Hindlimb muscle (tissue), 1 donor: ENCODE results near the gene GP9. TPM values are rescaled to one million over a fixed set of nuclear protein-coding genes. Genes with fewer than 3 reads are reported as not detected.

Experiments used
- DNase-seq: peaks from one replicate; pipeline ENCODE4 v3.0.0-alpha.2; 2013
- polyA plus RNA-seq: library from polyadenylated mRNA; unstranded; fragments of 120-200 nt; gene quantifications from one replicate; pipeline ENCODE4 v1.2.1, GENCODE V29; 2013; ENCODE audit not compliant: insufficient read length

GP9 gene
- polyA plus RNA-seq, result 0.30 TPM

DNA sequence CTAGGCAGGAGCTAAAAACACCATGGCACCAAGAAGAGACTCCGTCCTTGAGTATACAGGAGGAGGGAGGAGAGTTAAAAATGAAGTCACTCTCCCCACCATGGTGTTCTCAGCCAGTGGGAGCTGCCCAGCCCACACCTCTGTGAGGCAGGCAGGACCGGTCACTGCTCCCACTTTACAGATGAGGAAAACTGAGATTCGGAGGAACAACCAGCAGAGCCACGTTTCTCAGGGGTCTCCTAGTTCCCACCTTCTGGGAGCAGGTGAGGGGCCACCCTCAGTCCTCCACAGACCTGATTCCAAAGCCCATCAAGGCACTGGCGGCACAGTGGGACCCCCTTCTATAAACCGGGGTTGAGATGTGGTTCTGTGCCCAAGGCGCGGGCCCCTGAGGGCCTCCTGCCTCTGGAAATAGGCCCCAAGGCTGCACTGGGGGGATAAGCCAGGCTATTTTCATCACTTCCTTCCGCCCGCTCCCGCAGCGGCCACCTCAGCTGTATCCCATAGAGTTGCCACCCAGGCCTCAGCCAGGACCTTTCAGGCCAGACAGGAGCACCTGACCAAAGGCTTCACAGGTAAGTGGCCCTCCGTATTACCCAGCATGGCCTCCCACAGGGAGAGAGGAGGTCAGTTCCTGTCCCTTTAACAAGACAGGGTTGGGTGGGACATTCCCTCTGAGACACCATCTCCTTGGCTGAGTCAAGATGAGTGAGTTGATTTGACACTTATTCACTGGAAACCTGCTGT is at the start of gene GP9:
TSS of gene GP9 (plus strand) at position 504 of the 747 bp plus-strand sequence. CDS start 961 bp downstream, outside the sequence.
- DNase-seq, result no peak

DNA sequence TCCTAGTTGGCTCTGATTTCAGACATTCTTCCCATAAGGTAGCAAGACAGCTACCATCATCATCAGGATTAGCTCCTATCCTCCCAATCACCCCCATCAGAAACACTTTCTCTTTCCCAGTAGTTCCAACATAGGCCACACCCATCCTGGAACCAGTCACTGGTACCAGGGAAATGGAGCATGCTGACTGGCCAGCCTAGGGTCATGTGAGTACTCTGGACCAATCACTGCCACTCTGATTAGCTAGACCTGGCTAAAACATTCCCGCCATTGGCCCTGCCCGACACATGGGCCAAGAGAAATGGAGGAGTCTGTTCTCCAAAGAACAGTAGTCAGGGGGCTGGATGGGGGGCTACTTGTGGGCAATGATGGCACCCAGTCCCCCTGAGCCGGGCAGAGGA is 47.1 kb upstream of the GP9 start:
- no peak for DNase-seq

DNA sequence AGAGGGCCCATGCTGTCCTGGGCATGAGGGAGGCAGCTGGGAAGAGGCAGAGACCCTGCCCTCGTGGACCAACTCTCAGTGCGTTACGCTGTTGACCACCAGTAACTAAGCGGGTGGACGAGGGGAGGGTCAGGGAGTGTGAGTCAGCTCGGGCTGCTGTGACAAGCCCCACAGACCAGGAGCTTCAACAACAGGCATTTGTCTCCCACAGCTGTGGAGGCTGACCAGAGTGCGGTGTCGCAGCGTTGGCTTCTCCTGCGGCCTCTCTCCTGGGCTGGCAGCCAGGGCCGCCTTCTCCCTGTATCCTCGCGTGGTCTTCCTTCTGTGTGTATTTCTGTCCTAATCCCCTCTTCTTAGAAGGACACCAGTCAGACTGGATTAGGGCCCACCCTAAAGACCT is 46.4 kb upstream of the GP9 start:
- DNase-seq, result no peak

DNA sequence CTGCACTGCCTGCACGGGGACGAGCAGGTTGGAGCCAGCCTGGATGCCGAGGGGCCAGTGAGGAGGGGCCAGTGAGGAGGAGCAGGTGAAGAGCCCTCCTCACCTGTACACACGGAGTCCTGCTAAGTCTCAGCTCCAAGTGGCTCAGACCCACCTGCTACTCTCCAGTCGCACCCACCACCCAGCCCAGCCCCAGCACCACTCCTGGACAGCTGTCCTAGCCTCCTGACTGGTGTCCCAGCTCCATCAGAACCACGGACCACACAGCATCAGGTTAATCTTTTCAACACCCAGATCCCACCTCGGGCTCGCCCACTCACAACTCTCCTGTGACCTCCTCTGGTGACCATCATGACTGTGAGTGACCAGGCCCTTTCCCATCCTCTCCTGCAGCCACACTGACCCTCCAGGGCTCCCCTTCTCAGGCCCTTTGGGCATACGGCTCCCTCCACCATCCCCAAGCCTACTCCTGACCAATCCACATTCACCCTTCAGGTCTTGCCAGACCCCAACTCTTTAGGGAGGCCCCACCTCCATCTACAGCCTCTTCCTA is 45.7 kb upstream of the GP9 start:
- no peak for DNase-seq

DNA sequence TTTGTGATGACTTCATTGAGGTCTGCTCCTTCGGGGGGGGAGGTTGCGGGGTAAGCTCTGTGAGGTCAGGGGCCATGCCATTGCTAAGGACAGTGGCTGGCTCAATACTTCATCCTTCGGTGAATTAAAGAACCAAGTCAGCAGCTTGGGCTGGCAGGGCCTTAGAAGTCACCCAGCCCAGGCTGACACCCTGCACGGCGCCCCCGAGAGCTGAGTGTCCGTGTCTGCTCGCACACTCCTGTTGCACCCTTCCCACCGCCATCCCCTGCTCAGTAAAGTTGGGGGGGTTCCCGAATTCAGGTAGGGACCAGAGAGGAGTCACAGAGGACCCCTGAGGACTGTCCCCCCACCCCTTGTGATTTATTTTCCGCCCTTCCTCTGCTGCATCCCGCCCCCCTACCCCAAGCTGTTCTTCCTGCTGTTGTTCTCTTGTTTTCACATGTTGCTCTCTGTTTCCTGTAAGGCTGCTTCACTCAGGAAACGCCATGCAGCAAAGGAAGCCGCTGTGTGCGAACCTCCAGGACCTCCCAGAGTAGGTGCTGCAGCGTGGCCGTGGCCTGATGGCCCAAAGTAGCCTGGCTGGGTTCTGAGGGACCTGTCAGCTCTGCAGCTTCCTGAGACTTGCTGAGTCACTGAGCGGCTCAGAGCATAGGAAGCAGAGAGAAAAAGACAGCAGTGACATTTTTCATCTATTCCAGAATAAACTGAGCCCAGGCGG is 45.0 kb upstream of the GP9 start:
- DNase-seq, result no peak

DNA sequence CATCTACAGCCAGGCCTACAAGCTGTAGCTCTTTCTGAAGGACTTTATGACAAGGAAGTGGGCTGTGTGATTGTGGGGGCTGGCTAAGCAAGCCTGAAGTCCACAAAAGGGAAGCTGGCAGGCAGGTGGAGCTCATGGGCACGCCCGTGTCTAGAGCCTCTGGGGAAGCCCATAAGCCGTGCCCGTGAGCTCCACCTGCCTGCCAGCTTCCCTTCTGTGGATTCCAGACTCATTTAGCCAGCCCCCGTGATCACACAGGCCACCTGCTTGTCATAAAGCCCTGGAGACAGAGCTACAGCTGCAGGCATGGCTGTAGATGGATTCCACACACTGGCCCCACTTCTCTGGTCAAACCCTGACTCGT is 44.2 kb upstream of the GP9 start:
- DNase-seq, result no peak

DNA sequence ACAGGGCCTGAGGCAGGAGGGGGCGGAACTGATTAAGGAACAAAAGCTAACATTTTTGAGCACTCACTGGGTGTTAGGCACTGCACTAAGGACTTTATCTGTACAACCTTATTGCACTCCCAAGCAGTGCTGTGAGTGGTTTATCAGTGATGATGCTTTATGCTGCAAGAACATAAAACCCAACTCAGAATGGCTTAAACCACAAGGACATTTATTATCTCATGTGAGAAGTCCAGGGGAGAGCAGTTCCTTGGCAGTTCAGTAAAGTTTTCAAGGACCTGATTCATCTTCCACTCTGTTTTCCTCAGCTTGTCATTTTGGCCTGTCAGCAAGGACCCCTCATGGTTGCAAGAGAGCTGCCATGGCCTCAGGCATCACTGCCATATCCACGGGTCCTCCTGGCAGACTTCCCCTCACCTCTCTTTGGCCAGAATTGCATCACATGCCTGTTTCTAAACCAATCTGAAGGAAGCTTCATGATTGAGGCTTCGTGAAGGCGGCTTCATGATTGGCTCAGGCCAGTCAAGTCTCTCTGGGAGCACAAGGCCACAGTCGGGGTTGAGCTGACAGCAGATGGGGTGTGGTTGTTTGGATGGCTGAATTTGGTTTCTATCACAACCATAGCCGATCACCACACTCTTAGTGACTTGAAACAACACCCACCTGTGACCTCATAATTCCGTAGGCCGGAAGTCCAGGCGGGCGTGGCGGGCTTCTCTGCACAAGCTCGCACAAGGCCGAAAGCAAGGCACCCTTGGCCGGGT is 43.7 kb upstream of the GP9 start:
- DNase-seq, result no peak

DNA sequence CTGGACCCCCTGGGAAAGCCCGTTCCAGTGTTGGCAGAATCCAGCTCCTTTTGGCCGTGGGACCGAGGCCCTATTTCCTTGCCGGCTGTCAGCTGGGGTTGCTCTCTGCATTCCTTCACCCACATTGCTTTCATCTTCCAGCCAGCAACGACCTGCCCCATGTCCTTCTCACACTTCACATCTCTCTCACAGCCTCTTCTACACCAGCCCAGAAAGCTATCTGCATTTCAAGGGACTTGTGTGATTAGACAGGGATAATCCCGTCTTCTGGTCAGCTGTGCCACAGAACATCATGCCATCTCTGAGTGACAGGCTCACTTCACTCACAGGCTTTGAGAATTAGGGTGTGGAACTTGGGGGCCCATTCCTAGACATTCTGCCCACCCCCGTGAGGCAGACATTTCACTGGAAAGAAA is 43.1 kb upstream of the GP9 start:
- no peak for DNase-seq

DNA sequence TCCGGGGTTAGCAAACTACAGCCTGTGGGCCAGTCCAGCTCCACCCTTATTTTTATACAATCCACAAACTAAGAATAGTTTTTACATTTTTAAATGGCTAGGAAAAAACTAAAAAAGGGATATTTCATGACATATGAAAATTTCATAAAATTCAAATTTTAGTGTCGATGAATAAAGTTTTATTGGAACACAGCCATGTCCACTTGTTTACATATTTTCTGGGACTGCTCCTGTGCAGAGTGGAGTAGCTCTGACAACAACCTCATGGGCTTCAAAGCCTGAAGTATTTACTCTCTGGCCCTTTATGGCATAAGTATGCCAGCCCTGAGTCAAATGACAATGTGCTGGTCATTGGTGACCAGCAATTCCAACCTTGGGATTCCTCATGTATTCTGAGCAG is 42.3 kb upstream of the GP9 start:
- DNase-seq, result no peak

DNA sequence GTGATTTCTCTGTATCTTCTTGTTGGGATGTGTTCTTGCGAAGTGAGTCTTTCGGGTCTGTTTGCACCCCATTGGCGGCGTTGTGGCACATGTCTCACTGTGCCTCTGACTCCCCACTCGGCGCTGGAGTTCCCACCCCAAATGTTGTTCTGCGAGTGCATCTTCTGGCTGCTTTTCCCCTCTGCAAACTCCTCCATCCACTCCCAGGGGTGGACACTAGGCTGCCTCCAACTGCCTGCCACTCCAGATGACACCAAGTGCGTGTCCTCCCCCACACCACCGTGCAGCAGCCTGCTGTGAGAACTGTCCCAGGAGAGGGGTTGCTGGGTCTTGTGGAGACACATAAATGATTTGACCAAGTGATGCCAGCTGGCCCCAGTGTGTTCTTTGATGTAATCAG is 41.8 kb upstream of the GP9 start:
- no peak for DNase-seq

DNA sequence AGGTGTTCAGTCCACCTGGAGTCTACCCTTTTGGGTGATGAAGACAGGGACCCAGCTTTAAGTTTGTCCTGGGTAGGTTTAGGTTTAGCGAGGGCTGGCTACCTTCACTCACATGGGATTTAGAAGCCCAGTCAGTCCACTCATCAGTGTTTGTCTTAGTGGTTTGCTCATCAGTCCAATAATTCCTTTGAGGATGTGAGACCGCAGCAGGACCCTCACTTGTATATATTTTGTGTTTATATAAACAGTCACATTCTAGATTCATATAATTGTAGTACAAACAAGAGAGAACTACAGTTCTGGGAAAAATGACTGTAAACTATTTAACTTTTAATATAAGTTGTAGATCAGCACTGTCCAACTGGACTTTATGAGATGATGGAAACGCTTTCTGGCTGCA is 41.3 kb upstream of the GP9 start:
- DNase-seq, result no peak

DNA sequence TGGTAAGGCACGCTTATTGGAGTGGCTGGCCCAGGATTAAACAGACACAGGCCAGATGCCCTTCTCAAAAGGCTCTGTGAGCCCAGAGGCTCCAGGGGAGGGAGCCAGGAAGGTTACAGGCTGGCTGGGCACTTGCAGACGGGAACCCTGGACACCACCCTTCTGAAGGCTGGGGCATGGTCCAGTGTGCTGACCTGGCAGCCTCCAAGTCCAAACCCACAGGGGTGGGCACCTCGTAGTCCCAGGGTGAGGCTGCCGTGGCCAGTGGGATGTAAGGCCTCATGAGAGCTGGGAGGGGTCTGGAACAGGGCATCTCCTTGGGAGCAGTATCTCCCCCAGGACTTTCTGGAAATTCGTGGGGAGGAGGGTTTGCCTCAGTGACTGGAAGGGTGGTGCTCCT is 39.9 kb upstream of the GP9 start:
- no peak for DNase-seq

DNA sequence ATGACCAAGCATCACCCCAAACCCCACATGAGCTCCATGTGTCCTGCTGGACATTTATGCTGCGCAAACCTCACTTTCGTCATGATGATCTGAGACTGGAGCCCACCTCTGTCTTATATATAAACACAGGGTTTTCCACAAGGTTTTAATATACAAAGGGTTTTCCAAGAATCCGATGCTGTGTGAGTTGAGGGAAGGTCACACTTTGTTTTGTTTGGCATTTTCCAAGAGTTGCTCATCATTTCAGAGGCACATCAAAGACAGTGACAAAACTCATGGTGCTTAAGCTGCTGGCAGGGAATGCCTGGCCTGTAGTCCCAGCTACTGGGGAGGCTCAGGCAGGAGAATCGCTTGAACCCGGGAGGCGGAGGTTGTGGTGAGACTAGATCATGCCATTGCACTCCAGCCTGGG is 39.4 kb upstream of the GP9 start:
- no peak for DNase-seq

DNA sequence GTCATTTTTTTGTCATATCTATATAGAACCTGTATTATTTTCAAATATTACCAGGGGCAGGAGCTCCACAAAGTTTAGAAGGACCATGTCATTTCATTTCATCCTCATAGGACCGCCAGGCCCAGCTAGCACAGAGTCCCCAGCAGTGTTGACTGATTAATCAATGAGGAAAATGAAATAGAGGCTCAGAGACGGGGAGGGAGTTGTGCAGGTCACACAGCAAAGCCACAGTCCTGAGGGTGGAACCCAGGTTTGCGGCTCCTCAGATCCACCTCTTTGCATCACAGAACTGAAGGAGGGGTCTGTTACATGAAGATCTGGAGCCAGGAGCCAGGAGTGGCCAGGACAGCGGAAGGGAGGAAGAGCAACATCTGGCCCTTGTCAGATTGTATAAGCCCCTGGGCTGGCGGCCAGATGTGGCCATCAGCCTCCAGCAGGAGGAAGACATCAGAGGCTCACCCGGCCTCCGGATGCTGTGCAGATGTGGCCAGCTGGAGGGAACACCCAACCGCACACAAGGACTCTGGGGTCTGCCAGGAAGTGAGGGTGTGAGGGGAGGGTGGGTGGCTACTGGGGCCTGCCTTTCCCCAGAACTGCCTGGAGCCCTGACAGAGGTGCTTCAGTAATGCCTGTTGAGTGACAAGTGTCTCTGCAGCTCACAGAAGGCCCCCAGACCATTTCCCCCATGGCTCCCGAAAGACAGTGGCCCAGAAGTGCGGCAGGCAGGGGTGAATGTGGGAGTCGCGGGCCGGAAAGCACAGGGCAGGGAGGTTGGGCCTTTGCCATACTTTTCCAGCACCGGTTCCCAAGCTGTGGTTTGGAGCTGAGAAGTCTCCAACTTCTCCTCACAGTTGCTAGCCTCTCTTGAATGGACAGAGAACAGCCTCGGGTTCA is 38.2 kb upstream of the GP9 start:
- DNase-seq, result peak; percentile 75

DNA sequence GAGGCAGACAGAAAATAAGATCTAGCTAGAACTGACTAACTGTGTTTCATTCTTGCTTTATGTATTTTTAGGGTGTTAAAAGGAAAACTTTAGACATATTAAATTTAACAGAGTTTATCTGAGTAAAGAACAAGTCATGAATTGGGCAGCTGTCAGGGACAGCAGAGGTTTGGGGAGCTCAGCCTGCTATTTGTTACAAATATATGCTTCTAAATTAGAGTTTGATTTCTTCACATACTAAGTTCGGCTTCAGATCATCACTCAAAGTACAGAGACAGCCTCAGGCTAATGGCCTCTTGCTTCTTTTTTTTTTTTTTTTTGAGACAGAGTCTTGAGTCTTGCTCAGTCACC is 37.6 kb upstream of the GP9 start:
- no peak for DNase-seq

DNA sequence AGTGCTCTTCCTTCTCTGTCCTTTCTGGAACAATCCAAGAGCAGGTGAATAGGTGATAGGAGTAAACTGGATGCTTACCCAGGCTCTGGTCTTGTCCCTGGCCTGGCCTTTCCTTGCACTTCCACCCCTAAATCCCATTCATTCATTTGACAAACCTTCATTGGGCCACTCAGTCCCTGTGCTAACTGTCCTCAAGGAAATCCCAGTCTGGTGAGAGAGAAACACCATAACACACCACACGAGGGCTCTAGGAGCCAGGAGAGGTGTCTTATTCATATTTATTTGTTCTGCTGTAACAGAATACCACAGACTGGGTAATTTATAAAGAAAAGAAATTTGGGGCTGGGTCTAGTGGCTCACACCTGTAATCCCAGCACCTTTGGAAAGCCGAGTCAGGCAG is 36.7 kb upstream of the GP9 start:
- DNase-seq, result no peak

DNA sequence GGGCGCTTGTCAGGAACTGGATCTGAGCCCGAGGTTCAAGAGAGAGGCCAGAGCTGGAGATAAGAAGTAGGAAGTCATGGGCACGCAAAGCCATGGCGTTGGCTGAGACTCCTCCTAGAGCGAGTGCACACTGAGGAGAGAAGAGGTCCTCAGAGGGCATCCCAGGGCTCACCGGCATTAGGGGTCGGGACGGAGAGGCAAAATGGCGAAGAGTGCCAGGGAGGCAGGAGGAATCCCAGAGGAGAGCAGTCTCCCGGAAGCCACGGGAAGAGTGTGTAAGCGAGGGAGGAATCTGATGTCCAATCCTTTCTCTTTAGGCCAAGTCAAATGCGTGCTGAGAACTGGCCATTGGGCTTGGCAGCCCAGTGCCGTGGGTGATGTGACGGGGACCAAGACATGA is 35.5 kb upstream of the GP9 start:
- no peak for DNase-seq

DNA sequence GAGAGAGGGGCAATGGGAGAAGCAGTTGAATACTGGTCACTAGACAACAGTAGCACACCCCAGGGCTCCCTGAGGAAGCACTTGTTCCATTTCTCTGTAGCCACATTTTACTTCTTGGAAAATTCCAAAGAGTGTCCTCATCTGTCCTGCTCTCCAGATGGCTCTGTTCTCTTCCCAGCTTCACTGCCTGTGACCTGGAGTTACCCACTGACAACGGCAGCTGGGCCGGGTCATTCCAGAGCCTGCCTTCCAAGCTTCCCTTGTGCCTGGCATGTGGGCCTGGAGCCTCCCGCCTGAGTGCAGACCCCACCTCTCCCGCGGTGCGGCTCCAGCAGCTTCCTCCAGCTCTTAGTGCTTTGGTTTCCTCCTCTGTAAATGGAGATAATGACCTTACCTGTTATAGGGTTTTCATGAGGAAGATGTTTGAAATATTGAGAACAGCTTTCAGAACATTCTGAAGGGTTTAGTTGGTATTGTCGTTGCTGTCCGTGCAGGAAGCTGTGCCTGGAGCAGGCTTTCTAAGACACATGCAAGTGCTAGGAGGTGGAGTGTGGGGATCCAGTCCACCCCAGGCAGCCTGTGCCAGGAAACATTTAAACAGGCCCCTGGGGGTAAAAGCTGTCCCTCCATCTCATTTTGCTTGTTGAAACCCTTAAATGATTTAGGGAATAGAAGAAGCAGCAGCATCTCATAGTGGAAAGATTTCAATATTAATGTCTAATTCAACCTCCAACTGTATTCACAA is 34.7 kb upstream of the GP9 start:
- DNase-seq, result no peak

DNA sequence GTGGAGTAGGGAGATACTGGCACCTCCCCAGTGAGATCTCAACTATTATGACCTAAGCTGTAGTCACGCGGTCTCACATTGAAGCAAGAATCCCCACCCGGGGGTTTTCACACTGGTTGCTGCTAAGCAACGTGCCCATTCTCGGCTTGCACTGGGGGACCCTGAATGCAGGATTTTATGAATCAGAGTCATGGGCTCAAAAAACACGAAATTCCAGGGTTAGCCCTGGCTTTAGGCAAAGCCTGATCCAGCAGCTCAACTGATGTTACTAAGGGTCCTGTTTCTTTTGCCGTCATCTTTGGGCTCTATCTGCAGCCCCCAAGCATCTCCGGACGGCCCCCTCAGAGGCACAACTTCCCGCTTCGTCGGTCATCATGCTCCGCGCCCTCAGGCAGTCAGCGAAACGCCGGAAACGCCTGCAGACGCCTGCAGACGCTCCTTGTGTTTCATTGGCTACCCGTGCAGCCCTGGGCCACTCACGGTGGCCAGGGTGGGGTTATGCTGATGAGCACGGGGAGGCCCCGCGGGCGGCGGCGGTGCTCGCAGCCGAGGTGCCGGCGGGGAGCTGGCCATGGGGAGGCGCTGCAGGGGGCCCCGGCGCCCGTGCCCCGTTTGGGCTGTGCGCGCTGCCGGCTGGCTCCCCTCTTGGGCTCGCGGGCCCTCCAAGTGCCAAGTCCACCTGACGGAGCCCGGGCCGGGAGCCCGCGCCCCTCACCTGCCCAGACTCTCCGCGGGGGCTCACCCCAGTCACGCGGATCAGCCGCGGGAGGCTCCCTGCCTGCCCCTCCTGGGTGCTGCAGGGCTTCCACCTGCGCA is 33.6 kb upstream of the GP9 start:
- peak; percentile 89 for DNase-seq

DNA sequence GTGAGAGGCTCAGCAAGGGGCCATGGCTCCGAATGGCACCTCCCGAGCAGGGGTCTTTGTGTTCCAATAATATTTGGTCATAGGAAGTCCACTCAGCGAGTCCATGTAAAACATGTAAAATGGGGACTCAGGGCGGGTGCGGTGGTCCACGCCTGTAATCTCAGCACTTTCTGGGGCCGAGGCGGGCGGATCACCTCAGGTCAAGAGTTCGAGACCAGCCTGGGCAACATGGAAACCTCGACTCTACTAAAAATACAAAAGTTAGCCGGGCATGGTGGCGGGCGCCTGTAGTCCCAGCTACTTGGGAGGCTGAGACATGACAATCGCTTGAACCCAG is 33.1 kb upstream of the GP9 start:
- no peak for DNase-seq

DNA sequence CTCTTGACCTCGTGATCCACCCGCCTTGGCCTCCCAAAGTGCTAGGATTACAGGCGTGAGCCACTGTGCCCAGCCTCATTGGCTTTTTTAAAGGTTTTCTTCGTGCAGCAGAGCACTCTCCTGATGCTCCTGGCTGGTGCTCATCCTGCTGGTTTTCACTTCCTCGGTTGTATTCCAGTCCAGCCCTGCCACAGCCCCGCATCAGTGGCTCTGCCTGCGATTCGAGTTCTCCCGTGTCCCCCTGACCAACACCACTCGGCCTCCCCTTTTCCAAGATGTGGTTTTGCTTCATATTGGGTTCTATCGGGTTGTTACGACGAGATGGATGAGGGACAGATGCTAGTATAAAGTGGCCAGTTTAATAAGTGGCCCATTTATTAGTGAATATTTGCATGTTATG is 31.7 kb upstream of the GP9 start:
- DNase-seq, result no peak
